Gastroesophageal sphincter (tissue), 4 donors: ENCODE data around the gene PPP2R2B. TPM values are rescaled to one million over a fixed set of nuclear protein-coding genes. Genes with fewer than 3 reads are reported as not detected.

Experiments
- ATAC-seq: fragments of 150-250 bp; one replicate; pipeline ENCODE4 v1.9.1; 2016; ENCODE audit warnings: mild to moderate bottlenecking, moderate library complexity
- H3K27ac ChIP-seq, 4 donors: fragments of 200-600 bp; sonication (generic) in 3 of 4; 1 replicate in 3 of 4; 2 replicates in 1 of 4; pipeline ENCODE4 v1.5.1; 2016 to 2019
- H3K27me3 ChIP-seq: fragments of 200-600 bp; sonication (generic); one replicate; pipeline ENCODE4 v1.5.1; 2019
- H3K36me3 ChIP-seq, 2 donors: fragments of 200-600 bp; sonication (generic); one replicate each; pipeline ENCODE4 v1.5.1; 2019; ENCODE audit warnings: control low read depth in 1 of 2
- H3K4me1 ChIP-seq, 3 donors: fragments of 200-600 bp; sonication (generic); 1 replicate in 2 of 3; 2 replicates in 1 of 3; pipeline ENCODE4 v1.5.1; 2016 to 2019; ENCODE audit warnings: control low read depth in 2 of 3
- H3K4me3 ChIP-seq, 2 donors: fragments of 200-600 bp; sonication (generic); one replicate each; pipeline ENCODE4 v1.5.1; 2019; ENCODE audit warnings: mild to moderate bottlenecking in 1 of 2, moderate library complexity in 1 of 2
- H3K9me3 ChIP-seq, 3 donors: fragments of 200-600 bp; sonication (generic); one replicate each; pipeline ENCODE4 v1.5.1; 2017 to 2019; ENCODE audit warnings: control low read depth in 2 of 3
- EP300 ChIP-seq: sonication (generic); formaldehyde crosslinking; IDR thresholded peaks from one replicate; pipeline ENCODE4 v1.6.1; 2017; ENCODE audit warnings: antibody characterized with exemption, mild to moderate bottlenecking
- POLR2A ChIP-seq, 2 donors: fragments of 450-650 bp; IDR thresholded peaks; one replicate each; pipeline ENCODE4 v1.6.1; 2017; ENCODE audit warnings: antibody characterized with exemption in 2 of 2, mild to moderate bottlenecking in 2 of 2, moderate library complexity in 1 of 2
- POLR2AphosphoS5 ChIP-seq: sonication (generic); formaldehyde crosslinking; IDR thresholded peaks from one replicate; pipeline ENCODE4 v1.6.1; 2017; ENCODE audit warnings: antibody characterized with exemption
- WGBS, 2 donors: methylation state at CpG; one replicate each; pipeline ENCODE4 v1.1.5; 2018; ENCODE audit warnings: low coverage in 1 of 2; 5-methylcytosine and 5-hydroxymethylcytosine counted together
- total RNA-seq, 4 donors: library from RNA; depleted of rRNA; stranded (reverse); fragments of >200 nt; gene quantifications; one replicate each; pipeline ENCODE4 v1.1.0, GENCODE V29; 2016
- TF ChIP-seq, protein P1 (sequence below), 4 experiments: fragments of 200-600 bp in 2 of 4; fragments of 450-650 bp in 2 of 4; sonication (generic) in 1 of 4; IDR thresholded peaks; one replicate each; pipeline ENCODE4 v1.5.1; 2017 to 2019; ENCODE audit warnings: antibody characterized with exemption in 4 of 4, mild to moderate bottlenecking in 2 of 4, moderate library complexity in 2 of 4

PPP2R2B gene
- total RNA-seq, 4 donors from 2014 or later, result 1.0 to 3.0 (median 2.3) TPM

- TF ChIP-seq POLR2A (IDR thresholded peaks at IDR 0.05) (no peak), POLR2AphosphoS5 (no peak), EP300 (no peak)
- TF ChIP-seq, protein P1, sequence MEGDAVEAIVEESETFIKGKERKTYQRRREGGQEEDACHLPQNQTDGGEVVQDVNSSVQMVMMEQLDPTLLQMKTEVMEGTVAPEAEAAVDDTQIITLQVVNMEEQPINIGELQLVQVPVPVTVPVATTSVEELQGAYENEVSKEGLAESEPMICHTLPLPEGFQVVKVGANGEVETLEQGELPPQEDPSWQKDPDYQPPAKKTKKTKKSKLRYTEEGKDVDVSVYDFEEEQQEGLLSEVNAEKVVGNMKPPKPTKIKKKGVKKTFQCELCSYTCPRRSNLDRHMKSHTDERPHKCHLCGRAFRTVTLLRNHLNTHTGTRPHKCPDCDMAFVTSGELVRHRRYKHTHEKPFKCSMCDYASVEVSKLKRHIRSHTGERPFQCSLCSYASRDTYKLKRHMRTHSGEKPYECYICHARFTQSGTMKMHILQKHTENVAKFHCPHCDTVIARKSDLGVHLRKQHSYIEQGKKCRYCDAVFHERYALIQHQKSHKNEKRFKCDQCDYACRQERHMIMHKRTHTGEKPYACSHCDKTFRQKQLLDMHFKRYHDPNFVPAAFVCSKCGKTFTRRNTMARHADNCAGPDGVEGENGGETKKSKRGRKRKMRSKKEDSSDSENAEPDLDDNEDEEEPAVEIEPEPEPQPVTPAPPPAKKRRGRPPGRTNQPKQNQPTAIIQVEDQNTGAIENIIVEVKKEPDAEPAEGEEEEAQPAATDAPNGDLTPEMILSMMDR (IDR thresholded peaks at IDR 0.05), result no peak
- H3K27me3 ChIP-seq, result no peaks in the 10 kb centered on the region
- no peak for ATAC-seq
- H3K9me3 ChIP-seq, result no peaks in the 10 kb centered on the region
- H3K36me3 ChIP-seq, result no peaks in the 10 kb centered on the region
- no peaks in the 10 kb centered on the region for H3K4me1 ChIP-seq
- no peak overlapping the region for H3K27ac ChIP-seq
- 81 to 82% methylated on average over 3 of the region's 3 CpGs for WGBS, 2 donors
- H3K4me3 ChIP-seq, result no peak overlapping the region
Measured at GRCh38 chr5:146912874-146913273, 34.3 kb upstream of the PPP2R2B start.

DNA sequence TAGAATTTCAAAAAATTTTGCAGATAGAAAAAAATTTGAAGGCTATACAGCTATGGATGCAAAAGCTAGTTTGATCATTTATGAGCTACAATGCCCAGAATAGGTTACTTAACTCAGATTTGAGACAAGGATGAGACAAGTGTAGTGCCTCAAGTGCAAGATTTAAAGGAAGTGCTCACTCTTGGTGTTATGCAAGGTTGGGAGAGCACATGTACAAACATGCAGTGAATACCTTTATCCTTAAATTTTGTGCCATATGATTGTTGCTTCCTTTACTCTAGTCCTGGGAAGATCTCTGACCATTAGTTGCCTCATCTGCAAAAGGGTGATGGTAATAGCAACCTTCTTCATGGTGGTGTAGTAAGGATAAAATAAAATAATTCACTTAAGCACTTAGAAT lies 31.7 kb upstream of the PPP2R2B start:
- H3K9me3 ChIP-seq, result no peaks in the 10 kb centered on the region
- no peaks in the 10 kb centered on the region for H3K36me3 ChIP-seq
- TF ChIP-seq POLR2AphosphoS5 (no peak), POLR2A (IDR thresholded peaks at IDR 0.05) (no peak), EP300 (no peak)
- TF ChIP-seq, protein P1 (IDR thresholded peaks at IDR 0.05), result no peak
- H3K27ac ChIP-seq, result no peak overlapping the region
- H3K4me1 ChIP-seq, result no peaks in the 10 kb centered on the region
- no peak overlapping the region for H3K4me3 ChIP-seq
- H3K27me3 ChIP-seq, result no peaks in the 10 kb centered on the region
- no peak for ATAC-seq

GRCh38 chr5:146909255-146910068 lies 30.9 kb upstream of the PPP2R2B start:
- 69 to 77% methylated on average over 1 of the region's 1 CpG for WGBS, 2 donors
- ATAC-seq, result no peak

DNA sequence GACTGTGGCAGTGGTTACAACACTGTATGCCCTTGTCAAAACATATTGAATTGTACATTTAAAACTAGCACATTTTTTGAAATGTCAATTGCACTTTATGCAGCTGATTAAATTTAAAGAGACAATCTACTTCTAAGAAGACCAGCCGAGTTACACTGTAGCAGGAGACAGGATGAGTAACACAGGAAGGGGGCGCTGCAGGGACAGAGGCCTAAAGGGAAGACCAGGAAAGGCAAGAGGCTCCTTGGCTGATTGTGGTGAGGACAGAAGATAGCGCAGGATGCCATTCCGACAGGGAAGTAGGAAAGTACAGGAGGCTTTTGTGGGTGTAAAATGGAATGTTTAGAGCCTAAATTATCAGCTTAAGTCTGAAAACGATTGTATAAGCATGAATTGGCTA lies 28.2 kb upstream of the PPP2R2B start:
- no peak for ATAC-seq
- Histone ChIP-seq H3K4me3 (no peak overlapping the region), H3K27me3 (no peaks in the 10 kb centered on the region), H3K4me1 (no peaks in the 10 kb centered on the region), H3K9me3 (no peaks in the 10 kb centered on the region), H3K36me3 (no peaks in the 10 kb centered on the region), H3K27ac (no peak overlapping the region)
- 41 to 53% methylated on average over 4 to 5 of the region's 5 CpGs for WGBS, 2 donors
- no peak for TF ChIP-seq POLR2A (IDR thresholded peaks at IDR 0.05)
- no peak for TF ChIP-seq POLR2AphosphoS5
- TF ChIP-seq, protein P1 (IDR thresholded peaks at IDR 0.05), result no peak
- no peak for TF ChIP-seq EP300

More at GRCh38 chr5:146909255-146910068, 30.9 kb upstream of the PPP2R2B start:
- Histone ChIP-seq H3K4me3 (no peak overlapping the region), H3K36me3 (no peaks in the 10 kb centered on the region), H3K27ac (no peak overlapping the region), H3K4me1 (no peaks in the 10 kb centered on the region), H3K9me3 (no peaks in the 10 kb centered on the region), H3K27me3 (no peaks in the 10 kb centered on the region)
- no peak for TF ChIP-seq POLR2AphosphoS5
- no peak for TF ChIP-seq POLR2A (IDR thresholded peaks at IDR 0.05)
- TF ChIP-seq EP300, result no peak
- TF ChIP-seq, protein P1 (IDR thresholded peaks at IDR 0.05), result no peak

GRCh38 chr5:146904890-146905289 lies 26.3 kb upstream of the PPP2R2B start:
- no peaks in the 10 kb centered on the region for H3K27me3 ChIP-seq
- TF ChIP-seq, protein P1 (IDR thresholded peaks at IDR 0.05), result no peak
- no peak for TF ChIP-seq POLR2A (IDR thresholded peaks at IDR 0.05)
- TF ChIP-seq EP300, result no peak
- TF ChIP-seq POLR2AphosphoS5, result no peak
- WGBS, 2 donors, result 91 to 94% methylated on average over 1 of the region's 1 CpG

More at GRCh38 chr5:146904890-146905289, 26.3 kb upstream of the PPP2R2B start:
- no peak overlapping the region for H3K4me3 ChIP-seq
- H3K9me3 ChIP-seq, result no peaks in the 10 kb centered on the region
- no peaks in the 10 kb centered on the region for H3K36me3 ChIP-seq
- ATAC-seq, result no peak
- H3K27ac ChIP-seq, result no peak overlapping the region
- H3K4me1 ChIP-seq, result no peaks in the 10 kb centered on the region
